HCT116 (cell line): ENCODE results near the gene KCNH6. TPM values are rescaled to one million over a fixed set of nuclear protein-coding genes. Genes with fewer than 3 reads are reported as not detected.

ENCODE experiments used
- ATAC-seq: fragments of 200-7000 bp; cut with Tn5 transposase; 2 replicates; pipeline ENCODE4 v1.9.1; 2020; ENCODE audit warnings: mild to moderate bottlenecking, moderate library complexity
- BruUV-seq: library from RNA; stranded (reverse); fragments of 400-500 nt; replicated peaks from 2 replicates; lab custom pipeline; 2021; lab: Mats Ljungman, UMichigan
- CTCF ChIA-PET: fragments of 300-600 bp; sonication (Branson Sonifier 250); formaldehyde crosslinking; loops from one replicate; lab custom pipeline; 2021; ENCODE audit warnings: antibody characterized with exemption; lab: Charles Lee
- POLR2A ChIA-PET: fragments of 300-600, 350-600 bp; sonication (Branson Sonifier 250); formaldehyde crosslinking; loops from one replicate; lab custom pipeline; 2021; ENCODE audit warnings: antibody characterized with exemption; lab: Charles Lee
- RAD21 ChIA-PET, 2 experiments: fragments of 300-600 bp; sonication (Branson Sonifier 250); formaldehyde crosslinking; loops; one replicate each; lab custom pipeline; 2023; ENCODE audit warnings: low total read pairs in 2 of 2; ENCODE audit not compliant: uncharacterized antibody in 2 of 2, unreplicated experiment in 2 of 2, low non-redundant PET in 1 of 2; lab: Charles Lee
- DNase-seq: peaks from one replicate; pipeline ENCODE4 v3.0.0-alpha.2; 2010; ENCODE audit warnings: low read depth, low spot score
- H2AFZ ChIP-seq: fragments of 200-600 bp; shearing (Covaris generic), sonication (generic); 2 replicates; pipeline ENCODE4 v1.6.1; 2017; ENCODE audit warnings: low read depth, mixed run types, mixed read lengths, antibody characterized with exemption, low read length; ENCODE audit not compliant: poor library complexity, severe bottlenecking
- H3K27ac ChIP-seq: 2 replicates; pipeline ENCODE4 v1.5.1; 2012; ENCODE audit warnings: low read depth, low read length
- H3K27me3 ChIP-seq: fragments of 200-600 bp; sonication (generic); 2 replicates; pipeline ENCODE4 v1.6.1; 2016; ENCODE audit warnings: mixed run types, low read length, mixed read lengths; ENCODE audit not compliant: insufficient read depth
- H3K36me3 ChIP-seq, 2 experiments: fragments of 200-500 bp in 1 of 2; fragments of 200-600 bp in 1 of 2; sonication (Bioruptor generic) in 1 of 2; sonication (generic) in 1 of 2; 2 replicates each; pipeline versions ENCODE4 v1.5.1 to v1.6.1; 2014 to 2016; ENCODE audit warnings: low read length in 2 of 2, inconsistent platforms in 1 of 2, mixed read lengths in 1 of 2, mixed run types in 1 of 2; ENCODE audit not compliant: insufficient read depth in 2 of 2, control insufficient read depth in 1 of 2
- H3K4me1 ChIP-seq, 2 experiments: fragments of 200-600 bp in 1 of 2; sonication (generic) in 1 of 2; 2 replicates each; pipeline versions ENCODE4 v1.5.1 to v1.6.1; 2012 to 2017; ENCODE audit warnings: low read length in 2 of 2, inconsistent platforms in 1 of 2, mild to moderate bottlenecking in 1 of 2, mixed read lengths in 1 of 2, mixed run types in 1 of 2, moderate library complexity in 1 of 2; ENCODE audit not compliant: insufficient read depth in 2 of 2, control insufficient read depth in 1 of 2
- H3K4me2 ChIP-seq: fragments of 200-600 bp; sonication (generic); 2 replicates; pipeline ENCODE4 v1.6.1; 2017; ENCODE audit warnings: mixed run types, low read length, mixed read lengths
- H3K4me3 ChIP-seq, 2 experiments: fragments of 200-600 bp in 1 of 2; sonication (generic) in 1 of 2; replicated peaks in 1 of 2; 2 replicates each; pipeline ENCODE4 v1.5.1; 2011 to 2016; ENCODE audit warnings: low read length in 2 of 2, control low read depth in 1 of 2, low read depth in 1 of 2, mild to moderate bottlenecking in 1 of 2, mixed read lengths in 1 of 2, mixed run types in 1 of 2
- H3K79me2 ChIP-seq: fragments of 200-600 bp; sonication (generic); 2 replicates; pipeline ENCODE4 v1.6.1; 2017; ENCODE audit warnings: mild to moderate bottlenecking, mixed run types, low read length, moderate library complexity, mixed read lengths; ENCODE audit not compliant: insufficient read depth
- H3K9ac ChIP-seq: fragments of 200-600 bp; sonication (generic); 2 replicates; pipeline ENCODE4 v1.6.1; 2016; ENCODE audit warnings: low read length, mixed read lengths
- H3K9me2 ChIP-seq: fragments of 200-600 bp; sonication (generic), shearing (Covaris generic); 2 replicates; pipeline ENCODE4 v1.6.1; 2017; ENCODE audit warnings: mixed run types, mild to moderate bottlenecking, moderate library complexity; ENCODE audit not compliant: insufficient read depth
- H3K9me3 ChIP-seq, 2 experiments: fragments of 200-500 bp in 1 of 2; fragments of 200-600 bp in 1 of 2; sonication (Bioruptor generic) in 1 of 2; sonication (generic) in 1 of 2; 2 replicates each; pipeline ENCODE4 v1.6.1; 2014 to 2017; ENCODE audit warnings: low read length in 2 of 2, mixed read lengths in 2 of 2, inconsistent platforms in 1 of 2, low read depth in 1 of 2, mild to moderate bottlenecking in 1 of 2, mixed run types in 1 of 2, moderate library complexity in 1 of 2; ENCODE audit not compliant: control insufficient read depth in 1 of 2, insufficient read depth in 1 of 2
- H4K20me1 ChIP-seq: fragments of 200-600 bp; sonication (generic), shearing (Covaris generic); 2 replicates; pipeline ENCODE4 v1.6.1; 2017; ENCODE audit warnings: mixed run types, mild to moderate bottlenecking, moderate library complexity; ENCODE audit not compliant: insufficient read depth
- CBX3 ChIP-seq: IDR thresholded peaks from 2 replicates; pipeline ENCODE4 v1.6.1; 2012; ENCODE audit warnings: low read depth
- CTCF ChIP-seq, 3 experiments: fragments of 200-600 bp in 1 of 3; sonication (generic) in 1 of 3; IDR thresholded peaks in 2 of 3; conservative IDR thresholded peaks in 1 of 3; 2 replicates each; pipeline ENCODE4 v1.5.1; 2012 to 2017; ENCODE audit warnings: low read depth in 2 of 3, low read length in 2 of 3, antibody characterized with exemption in 1 of 3, borderline replicate concordance in 1 of 3, control low read depth in 1 of 3, mild to moderate bottlenecking in 1 of 3, mixed read lengths in 1 of 3, mixed run types in 1 of 3, moderate library complexity in 1 of 3; ENCODE audit not compliant: insufficient read depth in 1 of 3
- EGR1 ChIP-seq: IDR thresholded peaks from 2 replicates; pipeline ENCODE4 v1.6.1; 2012; ENCODE audit warnings: low read depth
- EZH2phosphoT487 ChIP-seq: fragments of 200-600 bp; IDR thresholded peaks from 2 replicates; pipeline ENCODE4 v1.6.1; 2018; ENCODE audit warnings: antibody characterized with exemption, borderline replicate concordance
- intact Hi-C: fragments of 100-400 bp; cut with micrococcal nuclease; formaldehyde crosslinking; loops from 2 replicates; pipeline ENCODE4 v1.10.0; 2022
- total RNA-seq: library from RNA; stranded (reverse); gene quantifications from one replicate; pipeline ENCODE4 v1.2.1, GENCODE V29; 2021; ENCODE audit not compliant: unreplicated experiment

Gene KCNH6
- total RNA-seq, 1 experiment from 2014 or later, result not detected

GRCh38 chr17:63544467-63545301, 21.5 kb downstream of the KCNH6 start:
- Histone ChIP-seq H3K27ac (no peak overlapping the region; the same call in 1 of the 2 replicates), H3K4me3 (no peak overlapping the region), H3K4me1 (peaks cover 8 to 13% of the 10 kb centered on the region in 2 experiments), H2AFZ (no peak overlapping the region), H3K9ac (no peak overlapping the region), H3K9me2 (no peaks in the 10 kb centered on the region), H3K4me2 (no peak overlapping the region), H3K79me2 (0 out of 2 replicates have a peak, but pooled peaks cover 4% of the 10 kb centered on the region), H3K36me3 (no peaks in the 10 kb centered on the region), H4K20me1 (no peaks in the 10 kb centered on the region), H3K9me3 (no peaks in the 10 kb centered on the region), H3K27me3 (no peaks in the 10 kb centered on the region; the same call in 1 of the 2 replicates)
- no TSS peak for BruUV-seq
- ChIA-PET RAD21 (no interaction called here), CTCF (no interaction called here), POLR2A (no interaction called here)
- ATAC-seq (no peak), DNase-seq (no peak)
- TF ChIP-seq EZH2phosphoT487, result no peak
- no peak for TF ChIP-seq CTCF (IDR thresholded peaks at IDR 0.05 in 2 of 3, conservative IDR thresholded peaks at IDR 0.05 in 1 of 3; ENCODE audit: borderline replicate concordance in 1 of 3, insufficient read depth in 1 of 3, low read depth in 2 of 3, low read length in 2 of 3)
- no peak for TF ChIP-seq EGR1
- no peak for TF ChIP-seq CBX3
- intact Hi-C loops, result no loop called here
